CD4-positive, alpha-beta T cell treated with Interferon alpha-2 for 1 hour (primary cell): ENCODE data around the gene NPY1R.

Experiments
- DNase-seq, 2 donors: peaks; one replicate each; pipeline ENCODE4 v3.0.0-alpha.2; 2020 to 2022

The NPY1R gene

GRCh38 chr4:163274861-163275260, 57.5 kb downstream of the NPY1R start:
- no peak for DNase-seq
